HG02870 (cell line): Measurements from ENCODE around the gene RXRA.

ENCODE experiments used
- ATAC-seq: cut with Tn5 transposase; IDR thresholded peaks from one replicate; pipeline ENCODE4 v1.9.1; 2021; ENCODE audit warnings: mild to moderate bottlenecking, moderate library complexity; ENCODE audit not compliant: unreplicated experiment

Gene RXRA

GRCh38 chr9:134411440-134412297, 85.4 kb downstream of the RXRA start:
- ATAC-seq = no peak

GRCh38 chr9:134412298-134412711, 86.0 kb downstream of the RXRA start:
- ATAC-seq = no peak

- no peak for ATAC-seq
These were observed 87.0 kb downstream of the RXRA start for GRCh38 chr9:134413112-134413715.

- no peak for ATAC-seq
These were observed 87.8 kb downstream of the RXRA start for GRCh38 chr9:134413890-134414623.

- ATAC-seq = no peak
These were observed 88.7 kb downstream of the RXRA start for GRCh38 chr9:134414900-134415425.

GRCh38 chr9:134416385-134417015, 90.2 kb downstream of the RXRA start:
- ATAC-seq = no peak

GRCh38 chr9:134418354-134418753, 92.1 kb downstream of the RXRA start:
- no peak for ATAC-seq

- no peak for ATAC-seq
These were observed 92.9 kb downstream of the RXRA start for GRCh38 chr9:134419000-134419683.

- ATAC-seq = no peak
These were observed 93.4 kb downstream of the RXRA start for GRCh38 chr9:134419684-134420076.

- no peak for ATAC-seq
These were observed 94.1 kb downstream of the RXRA start for GRCh38 chr9:134420281-134420845.

- ATAC-seq = no peak
These were observed 94.7 kb downstream of the RXRA start for GRCh38 chr9:134420974-134421432.

GRCh38 chr9:134421888-134422287, 95.6 kb downstream of the RXRA start:
- ATAC-seq = no peak

- no peak for ATAC-seq
These were observed 96.2 kb downstream of the RXRA start for GRCh38 chr9:134422301-134423090.

- no peak for ATAC-seq
These were observed 96.9 kb downstream of the RXRA start for GRCh38 chr9:134423166-134423565.

- ATAC-seq = no peak
These were observed 97.5 kb downstream of the RXRA start for GRCh38 chr9:134423749-134424148.

- no peak for ATAC-seq
These were observed 98.6 kb downstream of the RXRA start for GRCh38 chr9:134424818-134425217.

- no peak for ATAC-seq
These were observed 99.1 kb downstream of the RXRA start for GRCh38 chr9:134425401-134425800.

GRCh38 chr9:134425812-134426211, 99.6 kb downstream of the RXRA start:
- ATAC-seq = no peak

- ATAC-seq = no peak
These were observed 100.2 kb downstream of the RXRA start for GRCh38 chr9:134426436-134426835.
